Testis (tissue), 2 donors: ENCODE measurements around the gene CAPN5.

Experiments used
- CTCF ChIP-seq, 3 experiments: fragments of 450-650 bp in 2 of 3; fragments of 200-600 bp in 1 of 3; sonication (generic) in 1 of 3; IDR thresholded peaks; one replicate each; pipeline ENCODE4 v1.5.1; 2016 to 2019; ENCODE audit warnings: antibody characterized with exemption in 3 of 3, mild to moderate bottlenecking in 2 of 3, moderate library complexity in 1 of 3
- POLR2A ChIP-seq: fragments of 450-650 bp; IDR thresholded peaks from one replicate; pipeline ENCODE4 v1.6.1; 2017; ENCODE audit warnings: antibody characterized with exemption, mild to moderate bottlenecking, moderate library complexity

DNA sequence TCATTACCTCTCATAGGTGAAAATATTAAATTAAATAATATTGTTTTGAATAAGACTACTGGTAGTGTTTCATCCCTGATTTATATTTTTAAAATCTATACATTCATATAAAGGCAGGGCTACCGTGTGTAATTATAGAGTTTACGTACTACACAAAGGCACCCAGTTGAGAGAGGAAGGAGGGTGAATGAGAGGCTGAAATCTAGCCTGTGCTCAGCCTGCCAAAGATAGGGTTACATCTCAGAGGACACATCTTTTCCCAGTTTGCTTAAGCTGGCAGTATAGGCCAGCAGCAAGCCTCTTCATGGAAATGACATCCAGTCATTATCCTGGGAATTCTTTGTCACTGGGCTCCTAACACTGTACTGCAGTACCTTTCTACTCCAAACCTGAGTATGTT is 40.0 kb upstream of the CAPN5 start:
- TF ChIP-seq CTCF (IDR thresholded peaks at IDR 0.05) (no peak), POLR2A (no peak)
